ENCODE data around the gene LRMDA.
"Not testable (repeated sequence)": the region's sequence is repeated elsewhere in the genome, so short reads cannot be mapped to it uniquely, and the experiment has no call there.

The LRMDA gene

GRCh38 chr10:76038696-76039095 is 607.3 kb downstream of the LRMDA start:
- no peak for DNase-seq

DNA sequence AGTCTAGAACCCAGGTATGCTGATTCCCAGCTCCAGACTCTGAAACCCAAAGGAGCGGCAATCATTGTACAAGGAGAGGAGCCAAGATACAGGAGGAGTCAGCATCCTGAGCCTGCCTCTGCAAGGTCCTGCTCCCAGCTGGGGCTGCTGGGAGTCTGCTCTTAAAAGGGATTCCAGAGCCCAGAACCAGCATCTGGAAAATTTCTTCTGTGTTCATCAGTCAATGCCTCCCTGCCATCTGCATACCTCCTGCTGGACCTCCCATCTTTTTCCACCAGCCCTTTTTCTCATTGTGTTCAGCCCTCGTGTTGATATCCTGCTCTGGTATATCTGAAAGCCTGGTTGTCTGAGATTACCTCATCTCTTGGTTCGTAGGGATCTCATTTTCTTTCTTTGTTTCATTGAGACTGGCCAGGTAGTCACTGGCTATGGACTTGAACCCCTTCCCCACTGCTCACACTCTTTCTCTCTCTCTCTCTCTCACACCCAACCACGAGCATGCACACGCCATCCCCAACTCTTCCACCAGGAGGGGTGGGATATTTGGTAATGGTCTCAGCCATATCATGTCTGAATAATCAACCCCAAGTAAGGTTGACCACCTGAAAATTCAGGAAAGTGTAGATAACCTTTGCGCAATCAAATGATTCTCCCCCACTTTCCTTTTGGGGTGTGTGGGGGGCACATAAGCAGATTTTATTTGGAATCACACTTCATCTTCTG is 608.8 kb downstream of the LRMDA start:
- no peak for DNase-seq

DNA sequence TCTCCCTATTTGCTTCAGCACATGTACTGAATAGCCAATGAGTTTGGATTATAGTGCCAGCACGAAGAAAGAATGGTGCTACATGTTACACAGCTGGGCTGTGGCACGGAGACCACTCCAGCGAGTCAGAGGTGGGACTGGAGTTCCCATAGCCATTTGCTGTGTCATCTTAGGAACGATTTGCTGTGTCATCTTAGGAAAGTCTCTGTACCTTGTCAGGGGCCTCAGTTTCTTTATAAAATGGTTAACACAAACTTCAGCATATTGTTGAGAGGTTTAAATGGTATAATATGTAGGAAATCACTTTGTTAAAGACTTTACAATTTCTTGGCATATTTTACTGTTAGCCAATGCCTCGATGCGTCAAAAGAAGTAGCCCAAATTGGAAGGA is 609.4 kb downstream of the LRMDA start:
- DNase-seq: no peak

DNA sequence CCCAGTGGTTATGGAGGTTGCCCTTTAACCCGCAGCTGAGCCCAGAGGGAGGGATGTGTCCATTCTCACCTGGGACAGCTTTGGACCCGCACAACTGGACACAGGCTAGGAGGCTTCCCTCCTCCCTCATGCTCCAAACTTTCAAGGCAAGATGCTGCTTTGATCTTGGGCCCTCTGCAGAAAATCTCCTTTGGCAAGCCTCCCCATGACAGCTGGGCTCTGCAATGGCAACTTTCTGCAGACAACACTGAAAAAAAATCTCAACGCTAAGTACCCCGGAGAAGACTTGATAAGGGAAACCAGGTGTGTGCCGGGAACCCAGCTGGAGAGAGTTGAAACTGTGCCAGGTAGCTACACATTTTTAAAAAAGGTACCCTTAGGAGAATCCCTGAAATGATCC is 610.1 kb downstream of the LRMDA start:
- DNase-seq: no peak

GRCh38 chr10:76043261-76043660 is 611.8 kb downstream of the LRMDA start:
- no peak for DNase-seq

DNA sequence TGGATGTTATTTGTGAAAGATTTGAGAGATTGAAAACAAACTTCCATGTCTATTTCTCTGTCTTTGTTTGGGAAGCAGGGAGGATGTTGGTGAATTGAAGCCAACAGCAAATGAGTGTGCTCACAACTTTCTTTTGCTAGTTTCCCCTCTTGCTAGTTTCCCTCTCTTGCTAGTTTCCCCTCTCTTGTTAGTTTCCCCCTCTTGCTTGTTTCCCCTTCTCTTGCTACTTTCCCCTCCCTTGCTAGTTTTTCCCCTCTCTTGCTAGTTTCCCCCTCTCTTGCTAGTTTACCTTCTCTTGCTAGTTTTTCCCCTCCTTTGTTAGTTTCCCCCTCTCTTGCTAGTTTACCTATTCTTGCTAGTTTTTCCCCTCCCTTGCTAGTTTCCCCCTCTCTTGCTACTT is 613.3 kb downstream of the LRMDA start:
- no peak for DNase-seq

DNA sequence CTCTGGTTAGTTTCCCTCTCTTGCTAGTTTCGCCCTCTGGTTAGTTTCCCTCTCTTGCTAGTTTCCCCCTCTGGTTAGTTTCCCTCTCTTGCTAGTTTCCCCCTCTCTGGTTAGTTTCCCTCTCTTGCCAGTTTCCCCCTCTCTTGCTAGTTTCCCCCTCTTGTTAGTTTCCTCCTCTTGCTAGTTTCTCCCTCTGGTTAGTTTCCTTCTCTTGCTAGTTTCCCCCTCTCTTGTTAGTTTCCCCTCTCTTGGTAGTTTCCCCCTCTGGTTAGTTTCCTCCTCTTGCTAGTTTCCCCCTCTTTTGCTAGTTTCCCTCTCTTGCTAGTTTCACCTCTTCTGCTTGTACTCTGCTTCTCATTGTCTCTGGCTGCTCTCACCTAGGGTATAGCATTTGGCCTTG is 613.8 kb downstream of the LRMDA start:
- DNase-seq: no peak

DNA sequence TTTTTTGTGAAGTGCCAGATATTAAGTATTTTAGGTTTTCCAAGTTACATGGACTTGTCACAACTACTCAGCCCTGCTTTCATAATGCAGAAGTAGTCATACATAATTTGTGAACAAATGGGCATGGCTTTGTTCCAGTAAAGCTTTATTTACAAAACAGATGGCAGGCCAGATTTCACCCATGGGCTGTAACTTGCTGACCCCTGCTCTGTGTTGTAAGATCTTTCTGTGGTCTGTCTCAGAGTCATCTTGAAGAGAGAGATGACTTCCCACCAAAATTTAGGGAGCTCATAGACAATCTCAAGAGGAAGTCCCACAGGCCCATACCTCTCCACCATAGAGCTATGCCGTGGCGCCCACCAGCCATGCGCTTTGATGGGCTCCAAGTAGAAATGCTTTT is 616.1 kb downstream of the LRMDA start:
- DNase-seq: no peak

- DNase-seq: peak; percentile 25
Measured at GRCh38 chr10:76049581-76050290, 618.3 kb downstream of the LRMDA start.

DNA sequence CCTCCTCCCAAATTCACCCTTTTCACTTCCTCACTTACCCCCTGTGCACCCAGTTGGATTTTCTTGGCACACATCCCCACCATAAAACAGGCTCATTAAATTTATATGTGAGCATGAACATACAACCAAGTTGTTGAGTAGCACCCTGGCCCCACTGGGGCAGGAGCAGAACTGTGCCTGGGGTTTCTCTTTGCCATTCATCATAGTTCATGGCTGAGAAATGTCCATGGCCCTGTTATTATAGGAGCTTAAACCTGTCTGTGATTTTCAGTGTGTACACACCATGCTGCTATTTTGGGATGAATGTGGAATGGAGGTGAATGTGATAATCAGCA is 618.8 kb downstream of the LRMDA start:
- DNase-seq: no peak

DNA sequence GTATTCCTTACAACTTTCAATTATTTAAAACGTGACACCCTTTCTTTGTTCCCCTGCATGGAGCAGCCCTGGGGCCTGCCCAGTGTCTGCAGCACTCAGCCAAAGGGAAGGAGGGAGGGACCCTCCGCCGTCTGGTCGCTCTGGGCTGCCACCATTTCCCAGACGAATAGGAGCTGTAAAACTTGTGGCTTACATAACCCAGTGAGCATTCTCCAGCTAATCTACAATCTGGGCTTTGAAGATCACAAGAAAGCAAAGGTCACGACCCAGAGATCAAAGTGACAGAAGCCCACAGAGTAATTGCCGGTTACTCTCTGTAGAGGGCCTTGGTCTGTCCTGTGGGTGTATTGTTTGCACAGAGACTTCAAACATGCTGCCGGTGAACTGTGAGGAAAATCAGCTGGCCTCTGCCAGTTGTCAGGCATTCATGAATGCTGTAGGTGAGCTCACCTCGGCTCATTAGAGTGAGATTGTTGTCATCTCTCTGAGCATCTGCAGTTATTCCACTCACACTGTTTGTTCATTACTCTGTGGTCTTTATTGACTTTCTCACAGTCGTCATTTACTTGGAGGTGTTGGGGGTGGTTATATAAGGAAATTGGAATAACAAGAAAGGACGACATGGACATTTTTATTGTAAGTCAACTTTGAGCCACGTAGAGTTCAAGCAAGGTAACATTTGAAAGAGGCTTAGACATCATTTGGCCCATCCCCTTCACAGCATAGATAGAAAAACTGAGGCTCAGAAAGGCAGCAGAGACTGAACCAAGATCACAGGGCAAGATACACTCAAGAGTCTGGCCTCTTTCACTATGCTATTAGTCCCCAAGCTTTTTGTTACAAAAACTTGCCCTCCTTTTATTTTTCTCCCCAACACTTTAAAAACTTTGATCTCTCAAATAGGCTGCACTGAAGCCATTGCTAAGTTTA is 619.8 kb downstream of the LRMDA start:
- no peak for DNase-seq

- no peak for DNase-seq
Measured at GRCh38 chr10:76052682-76053503, 621.5 kb downstream of the LRMDA start.

DNA sequence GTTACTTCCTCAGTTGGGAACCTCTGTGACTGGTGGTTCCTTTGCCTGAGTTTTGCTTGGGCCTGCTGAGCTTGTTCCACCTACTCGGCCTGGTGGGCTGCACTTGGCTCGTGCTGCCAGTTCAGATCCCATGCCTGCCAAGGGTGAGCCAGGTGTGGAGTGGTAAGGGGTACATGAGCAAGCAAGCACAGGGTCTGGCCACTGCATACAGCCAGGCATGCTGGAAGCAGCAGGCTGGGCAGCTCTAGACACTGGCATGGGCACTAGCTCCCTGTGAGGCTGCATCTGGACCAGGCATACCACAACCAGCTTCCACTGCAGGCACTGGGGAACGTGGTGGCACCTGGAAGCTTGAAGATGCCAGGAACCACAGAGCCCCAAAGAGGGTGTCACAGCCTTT is 624.0 kb downstream of the LRMDA start:
- DNase-seq: no peak

- no peak for DNase-seq
Measured at GRCh38 chr10:76055963-76056362, 624.5 kb downstream of the LRMDA start.

DNA sequence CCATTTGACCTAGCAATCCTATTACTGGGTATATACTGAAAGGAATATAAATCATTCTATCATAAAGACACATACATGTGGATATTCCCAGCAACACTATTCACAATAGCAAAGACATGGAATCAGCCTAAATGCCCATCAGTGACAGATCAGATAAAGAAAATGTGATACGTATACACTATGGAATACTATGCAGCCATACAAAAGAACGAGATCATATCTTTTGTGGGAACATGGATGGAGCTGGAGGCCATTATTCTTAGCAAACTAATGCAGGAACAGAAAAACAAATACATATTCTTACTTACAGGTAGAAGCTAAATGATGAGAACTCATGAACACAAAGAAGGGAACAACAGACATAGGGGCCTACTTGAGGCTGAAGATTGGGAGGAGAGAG is 629.6 kb downstream of the LRMDA start:
- not testable (repeated sequence) for DNase-seq

DNA sequence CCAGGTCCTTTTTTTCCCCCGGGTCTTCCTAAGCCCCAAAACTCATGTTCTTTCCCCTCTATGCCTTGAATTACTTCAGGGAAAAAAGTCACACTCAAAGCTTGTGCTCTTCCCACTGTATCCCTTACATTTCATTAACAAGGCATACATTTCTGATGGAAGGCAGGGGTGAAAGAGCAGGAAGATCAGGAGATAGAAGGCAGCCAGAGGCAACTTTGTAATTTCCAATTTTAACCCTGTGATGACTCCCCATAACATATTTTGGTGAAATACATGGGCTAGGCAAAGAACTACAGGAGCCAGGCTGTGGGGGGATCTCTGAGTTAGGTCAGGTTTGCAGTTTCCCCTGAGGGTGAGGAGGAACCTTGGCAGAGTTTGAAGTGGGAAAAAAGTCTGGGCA is 635.0 kb downstream of the LRMDA start:
- no peak for DNase-seq

GRCh38 chr10:76067447-76067846 is 636.0 kb downstream of the LRMDA start:
- no peak for DNase-seq

DNA sequence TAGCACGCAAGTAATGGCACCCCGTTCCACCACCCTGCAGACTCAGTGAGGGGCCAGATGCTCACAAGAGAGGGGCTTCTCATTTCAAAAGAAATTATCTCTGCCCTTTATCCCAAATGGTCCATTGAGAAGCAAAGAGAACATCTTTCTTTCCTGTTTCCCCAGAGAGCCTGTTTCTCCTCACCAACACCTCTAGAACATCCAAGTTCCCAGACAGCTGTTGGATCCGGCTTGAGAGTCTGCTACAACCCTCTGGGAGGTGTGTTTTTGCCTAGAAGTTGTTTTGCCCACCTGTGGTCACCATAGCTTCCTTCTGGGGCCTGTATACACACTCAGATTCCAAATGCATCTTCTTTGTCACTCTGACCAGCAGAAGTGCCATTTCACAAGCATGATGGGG is 637.4 kb downstream of the LRMDA start:
- no peak for DNase-seq

DNA sequence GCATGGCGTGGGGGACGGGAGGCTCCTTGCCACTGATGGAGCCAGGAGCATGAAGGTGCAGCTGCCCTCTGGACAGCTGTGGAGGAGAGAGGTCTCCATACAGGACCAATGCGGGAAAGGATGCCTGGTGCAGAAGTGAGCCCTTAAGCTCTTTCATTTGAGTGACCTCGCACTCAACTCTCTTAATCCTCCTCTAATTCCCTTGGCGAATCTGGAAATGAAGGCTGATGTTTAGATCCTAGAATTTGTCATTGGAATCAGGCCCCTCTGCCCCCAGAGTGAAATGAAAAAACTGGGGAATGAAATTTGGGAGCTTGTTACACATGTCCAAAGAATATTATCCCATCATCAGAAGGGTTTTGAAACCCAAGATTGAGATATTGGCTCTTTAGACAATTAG is 639.5 kb downstream of the LRMDA start:
- no peak for DNase-seq

DNA sequence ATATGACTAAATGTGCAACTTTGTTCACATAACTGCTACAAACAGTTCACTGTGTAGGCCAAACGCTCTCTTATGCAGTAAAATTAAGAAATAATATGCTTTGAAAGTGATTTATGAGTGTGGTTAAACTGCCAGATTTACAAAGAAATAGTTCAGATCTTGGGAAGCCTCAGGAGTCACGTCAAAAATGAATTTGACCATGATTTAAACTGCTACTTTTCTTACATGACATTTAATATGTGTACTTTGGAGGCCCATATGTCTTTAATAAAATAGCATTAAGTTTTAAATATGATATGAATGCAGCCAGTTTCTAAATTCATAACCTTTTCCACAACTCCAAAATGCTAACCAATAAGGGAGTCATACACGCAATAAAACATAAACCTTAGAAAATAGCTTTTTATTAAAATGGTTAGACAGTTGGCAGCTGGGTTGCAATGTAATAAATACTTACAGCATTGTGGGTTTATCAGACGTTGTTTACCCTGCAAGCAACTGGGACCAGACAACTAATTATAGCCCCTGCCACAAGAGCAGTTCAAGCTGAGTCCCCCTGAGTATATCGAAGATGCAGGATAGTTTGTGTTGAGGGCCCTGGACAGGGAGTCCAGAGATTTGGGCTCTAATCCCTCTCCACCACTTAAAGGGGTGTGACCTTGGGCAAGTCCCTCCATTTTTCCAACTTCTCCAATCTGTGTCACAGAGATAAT is 640.4 kb downstream of the LRMDA start:
- no peak for DNase-seq

DNA sequence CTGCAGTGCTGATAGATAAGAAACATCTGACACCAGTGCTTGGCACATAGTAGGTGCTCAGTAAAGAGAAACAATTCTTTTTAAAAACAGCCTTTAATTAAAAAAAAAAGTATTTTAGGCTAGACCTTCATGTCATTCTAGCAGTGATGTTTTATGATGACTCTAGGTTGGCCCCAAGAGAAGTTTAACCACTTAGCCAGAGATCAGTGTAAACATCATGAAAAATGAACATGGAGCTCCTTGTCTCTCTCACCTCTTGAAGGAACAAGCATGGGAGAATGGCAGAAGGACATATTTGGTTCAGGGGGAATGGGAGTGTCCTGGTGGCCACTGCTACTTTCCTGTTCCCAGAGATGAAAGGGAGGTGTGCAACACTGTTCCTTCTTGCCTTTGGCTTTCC is 641.0 kb downstream of the LRMDA start:
- DNase-seq: no peak

DNA sequence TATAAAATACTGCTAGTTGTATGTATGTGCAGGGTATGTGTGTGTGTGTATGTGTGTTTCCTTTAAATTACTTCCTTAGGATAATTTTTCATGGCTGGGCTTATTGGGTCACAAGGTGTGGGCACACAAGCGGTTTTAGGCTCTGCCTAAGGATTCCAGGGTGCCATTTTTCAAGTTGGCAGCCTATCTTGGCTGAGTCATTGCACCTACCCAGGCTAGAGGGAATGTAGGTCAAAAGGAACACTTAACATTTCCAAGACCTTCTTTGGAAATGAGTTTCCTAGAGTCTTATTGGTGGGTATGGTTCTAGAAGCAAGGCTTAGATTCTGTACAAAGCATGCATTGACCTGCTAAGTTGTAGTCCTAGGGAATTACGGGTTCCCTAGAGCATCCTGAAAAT is 642.1 kb downstream of the LRMDA start:
- DNase-seq: no peak
